Brain microvascular endothelial cell (primary cell): ENCODE data around the gene GADD45B.
"Not testable (repeated sequence)": the region's sequence is repeated elsewhere in the genome, so short reads cannot be mapped to it uniquely, and the experiment has no call there.

Experiments
- DNase-seq: peaks from one replicate; pipeline ENCODE4 v3.0.0-alpha.2; 2020
- H3K27ac ChIP-seq: fragments of 250-450 bp; sonication (Bioruptor Pico); 2 replicates; pipeline ENCODE4 v1.5.1; 2020; ENCODE audit warnings: mild to moderate bottlenecking, moderate library complexity
- H3K27me3 ChIP-seq: fragments of 250-450 bp; sonication (Bioruptor Pico); replicated peaks from 2 replicates; pipeline ENCODE4 v1.5.1; 2020; ENCODE audit warnings: mild to moderate bottlenecking
- H3K36me3 ChIP-seq: fragments of 250-450 bp; sonication (Bioruptor Pico); replicated peaks from 2 replicates; pipeline ENCODE4 v1.5.1; 2020; ENCODE audit warnings: mild to moderate bottlenecking
- H3K4me3 ChIP-seq: 2 replicates; pipeline ENCODE4 v1.5.1; 2011; ENCODE audit warnings: low read depth, mild to moderate bottlenecking, control low read depth, low read length, moderate library complexity
- CTCF ChIP-seq: IDR thresholded peaks from 2 replicates; pipeline ENCODE4 v1.5.1; 2011; ENCODE audit warnings: low read depth, mild to moderate bottlenecking, moderate library complexity, low read length, control low read depth, inconsistent platforms; ENCODE audit errors: missing control alignments
- in situ Hi-C: cut with HindIII; loops from 2 replicates; pipeline ENCODE4 v1.10.0; 2017; ENCODE audit warnings: low sequenced_read_pairs, low pct_ligation_motif_present

Gene GADD45B

GRCh38 chr19:2514981-2515518, 39.1 kb downstream of the GADD45B start:
- in situ Hi-C loops = no loop called here
- Histone ChIP-seq H3K4me3 (no peak overlapping the region), H3K36me3 (no peaks in the 10 kb centered on the region), H3K27me3 (no peaks in the 10 kb centered on the region), H3K27ac (no peak overlapping the region)
- DNase-seq = no peak
- TF ChIP-seq CTCF = no peak

DNA sequence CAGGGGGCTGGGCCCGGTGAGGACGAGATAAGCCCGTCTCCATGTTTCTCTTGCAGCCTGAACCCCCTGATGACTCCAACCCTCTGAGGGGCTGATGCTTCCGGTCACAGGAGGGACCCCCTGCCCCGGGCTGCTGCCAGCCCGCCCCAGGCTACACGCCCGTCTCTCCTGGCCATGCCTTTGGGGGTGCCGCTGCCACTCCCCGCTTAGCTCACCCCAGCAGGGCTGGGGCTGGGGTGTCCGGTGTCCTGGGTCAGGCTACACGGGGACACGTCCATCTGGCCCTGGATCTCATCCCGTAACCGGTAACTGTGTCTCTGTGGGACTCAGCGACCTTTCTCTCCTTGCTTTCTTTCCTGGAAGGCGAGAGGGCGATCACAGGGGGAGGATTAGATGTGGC, 40.8 kb downstream of the GADD45B start:
- no peak for TF ChIP-seq CTCF
- no peak overlapping the region for H3K4me3 ChIP-seq
- in situ Hi-C loops = no loop called here
- no peak overlapping the region for H3K27ac ChIP-seq
- DNase-seq = no peak
- H3K27me3 ChIP-seq = no peaks in the 10 kb centered on the region
- H3K36me3 ChIP-seq = no peaks in the 10 kb centered on the region

DNA sequence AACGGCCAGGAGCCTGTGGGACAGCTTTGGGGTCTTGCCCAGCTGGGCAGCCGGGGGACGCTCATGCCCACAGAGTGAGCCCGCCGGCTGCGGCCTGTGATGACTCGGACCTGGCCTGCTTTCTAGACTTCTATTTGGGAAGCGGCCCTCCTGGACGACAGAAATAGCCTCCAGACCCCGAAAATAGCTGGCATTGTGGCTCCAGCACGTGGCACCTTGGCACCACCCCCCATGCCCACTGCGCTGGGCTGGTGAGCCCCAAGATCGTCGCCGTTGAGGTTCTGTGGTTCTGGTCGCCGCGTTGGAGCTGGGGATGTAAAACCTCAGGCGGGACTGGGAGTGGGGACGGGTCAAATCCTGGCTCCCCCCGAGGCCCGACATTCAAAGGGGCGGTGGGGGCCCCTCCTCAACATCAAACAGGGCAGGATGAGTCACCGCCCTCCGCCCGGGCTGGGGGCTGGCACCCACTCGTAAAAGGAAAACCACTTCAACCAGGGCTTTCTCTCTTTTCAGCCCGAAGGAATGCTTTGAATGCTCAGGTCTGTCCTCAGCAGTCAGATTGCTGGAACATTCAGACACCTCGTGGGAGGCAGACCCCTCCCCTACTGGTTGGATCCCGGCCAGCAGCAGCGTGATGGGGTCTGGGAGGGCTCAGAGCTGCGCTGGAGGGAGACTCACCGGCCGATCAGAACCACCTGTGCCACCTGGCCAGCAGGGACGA, 42.1 kb downstream of the GADD45B start:
- DNase-seq = no peak
- Histone ChIP-seq H3K36me3 (no peaks in the 10 kb centered on the region), H3K4me3 (no peak overlapping the region), H3K27me3 (no peaks in the 10 kb centered on the region), H3K27ac (no peak overlapping the region)
- no peak for TF ChIP-seq CTCF
- in situ Hi-C loops = no loop called here

DNA sequence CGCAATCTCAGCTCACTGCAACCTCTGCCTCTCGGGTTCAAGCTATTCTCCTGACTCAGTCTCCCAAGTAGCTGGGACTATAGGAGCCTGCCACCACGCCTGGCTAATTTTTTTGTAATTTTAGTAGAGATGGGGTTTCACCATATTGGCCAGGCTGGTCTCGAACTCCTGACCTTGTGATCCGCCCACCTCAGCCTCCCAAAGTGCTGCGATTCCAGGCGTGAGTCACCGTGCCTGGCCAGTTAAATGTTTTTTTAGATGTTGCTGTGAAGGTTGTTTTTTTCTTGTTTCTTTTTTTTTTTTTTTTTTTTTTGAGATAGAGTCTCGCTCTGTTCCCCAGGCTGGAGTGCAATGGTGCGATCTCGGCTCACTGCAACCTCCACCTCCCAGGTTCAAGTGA, 42.9 kb downstream of the GADD45B start:
- in situ Hi-C loops, H3K27me3 ChIP-seq, H3K27ac ChIP-seq, H3K4me3 ChIP-seq, H3K36me3 ChIP-seq, DNase-seq: not testable (repeated sequence)

DNA sequence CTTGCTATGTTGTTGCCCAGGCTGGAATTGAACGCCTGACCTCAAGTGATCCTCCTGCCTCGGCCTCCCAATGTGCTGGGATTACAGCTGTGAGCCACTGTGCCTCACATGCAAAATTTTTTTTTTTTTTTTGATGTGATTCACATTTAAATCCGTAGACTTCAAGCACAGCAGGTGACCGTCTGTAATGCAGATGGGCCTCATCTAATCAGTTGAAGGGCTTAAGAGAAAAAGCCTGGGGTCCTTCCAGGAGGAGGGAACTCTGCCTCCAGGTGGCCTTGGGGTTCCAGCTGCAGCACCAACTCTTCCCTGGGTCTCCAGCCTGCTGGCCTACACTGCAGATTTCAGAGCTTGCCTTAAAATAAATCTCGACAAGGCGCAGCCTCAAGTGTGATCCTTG, 43.6 kb downstream of the GADD45B start:
- no peak overlapping the region for H3K27ac ChIP-seq
- in situ Hi-C loops = no loop called here
- no peak for TF ChIP-seq CTCF

GRCh38 chr19:2523630-2524311, 47.8 kb downstream of the GADD45B start:
- H3K27me3 ChIP-seq = no peaks in the 10 kb centered on the region
- in situ Hi-C loops = no loop called here
- TF ChIP-seq CTCF = peak; percentile 69
- no peak overlapping the region for H3K4me3 ChIP-seq
- H3K36me3 ChIP-seq = no peaks in the 10 kb centered on the region
- DNase-seq = peak; percentile 73
- H3K27ac ChIP-seq = peak overlapping the region; percentile 85

More for the DNA sequence above, 43.6 kb downstream of the GADD45B start:
- no peaks in the 10 kb centered on the region for H3K27me3 ChIP-seq
- H3K36me3 ChIP-seq = no peaks in the 10 kb centered on the region
- no peak overlapping the region for H3K4me3 ChIP-seq
- DNase-seq = no peak
